HFFc6 (cell line): Measurements from ENCODE around the gene RNF32. TPM values are rescaled to one million over a fixed set of nuclear protein-coding genes. Genes with fewer than 3 reads are reported as not detected.
"Not testable (repeated sequence)": the region's sequence is repeated elsewhere in the genome, so short reads cannot be mapped to it uniquely, and the experiment has no call there.

ENCODE experiments used
- DNase-seq: peaks from one replicate; pipeline ENCODE4 v3.0.0-alpha.2; 2018
- H3K27ac Mint-ChIP-seq: 2 replicates; pipeline ENCODE4 v1.8.0; 2020; ENCODE audit warnings: mild to moderate bottlenecking, mixed read lengths
- H3K27me3 Mint-ChIP-seq: 2 replicates; pipeline ENCODE4 v1.8.0; 2021; ENCODE audit warnings: mild to moderate bottlenecking, moderate library complexity, mixed read lengths; ENCODE audit not compliant: insufficient read depth
- H3K36me3 Mint-ChIP-seq: 2 replicates; pipeline ENCODE4 v1.8.0; 2021; ENCODE audit warnings: low read depth, mixed read lengths
- H3K4me1 Mint-ChIP-seq: 2 replicates; pipeline ENCODE4 v1.8.0; 2020; ENCODE audit warnings: low read depth, mixed read lengths
- H3K4me3 Mint-ChIP-seq: 2 replicates; pipeline ENCODE4 v1.8.0; 2020; ENCODE audit warnings: mild to moderate bottlenecking, moderate library complexity, mixed read lengths
- H3K9me3 Mint-ChIP-seq: 2 replicates; pipeline ENCODE4 v1.8.0; 2020; ENCODE audit warnings: mild to moderate bottlenecking, mixed read lengths
- total RNA-seq, 6 experiments: library from RNA; stranded (reverse); fragmentation: NEBNext Ultra II Directional; extraction: Animal tissue kit (Norgen Biotek cat#: 25700); gene quantifications; 2 replicates in 1 of 6; 3 replicates in 5 of 6; pipeline ENCODE4 v1.2.3, GENCODE V29; 2021
- TF ChIP-seq, protein P1 (sequence below): fragments of 200-600 bp; sonication (generic); IDR thresholded peaks from 2 replicates; pipeline ENCODE4 v1.5.0; 2021; ENCODE audit warnings: antibody characterized with exemption, mild to moderate bottlenecking

RNF32 gene
- total RNA-seq, 6 experiments from 2014 or later, result 0.94 to 2.5 (median 1.4) TPM

DNA sequence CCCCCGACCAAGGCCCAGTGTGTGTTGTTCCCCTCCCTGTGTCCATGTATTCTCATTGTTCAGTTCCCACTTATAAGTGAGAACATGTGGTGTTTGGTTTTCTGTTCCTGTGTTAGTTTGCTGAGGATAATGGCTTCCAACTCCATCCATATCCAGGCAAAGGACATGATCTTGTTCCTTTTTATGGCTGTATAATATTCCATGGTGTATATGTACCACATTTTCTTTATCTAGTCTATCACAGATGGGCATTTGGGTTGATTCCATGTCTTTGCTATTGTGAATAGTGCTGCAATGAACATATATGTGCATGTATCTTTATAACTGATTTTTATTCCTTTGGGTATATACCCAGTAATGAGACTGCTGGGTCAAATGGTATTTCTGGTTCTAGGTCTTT, 61.2 kb downstream of the RNF32 start:
- H3K4me3 Mint-ChIP-seq, H3K27ac Mint-ChIP-seq, DNase-seq, H3K27me3 Mint-ChIP-seq, H3K4me1 Mint-ChIP-seq: not testable (repeated sequence)
- peaks cover 34% of the 10 kb centered on the region for H3K36me3 Mint-ChIP-seq
- H3K9me3 Mint-ChIP-seq, result peaks cover 26% of the 10 kb centered on the region

DNA sequence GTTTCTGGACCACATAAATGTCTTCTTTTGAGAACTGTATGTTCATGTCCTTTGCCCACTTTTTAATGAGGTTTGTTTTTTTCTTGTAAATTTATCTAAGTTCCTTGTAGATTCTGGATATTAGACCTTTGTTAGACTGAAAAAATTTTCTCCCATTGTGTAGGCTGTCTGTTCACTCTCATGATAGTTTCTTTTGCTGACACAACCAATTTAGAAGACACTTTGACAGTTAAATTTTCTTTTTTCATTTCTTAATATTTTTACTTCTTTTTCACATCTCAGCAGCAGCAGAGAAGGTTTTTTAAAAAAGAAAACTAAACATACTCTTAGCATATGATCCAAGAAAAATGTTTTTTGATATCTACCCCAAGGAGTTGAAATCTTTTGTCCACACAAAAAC, 61.8 kb downstream of the RNF32 start:
- Mint-ChIP-seq H3K36me3 (peaks cover 28% of the 10 kb centered on the region), H3K4me3 (no peak overlapping the region), H3K9me3 (peaks cover 20% of the 10 kb centered on the region)

DNA sequence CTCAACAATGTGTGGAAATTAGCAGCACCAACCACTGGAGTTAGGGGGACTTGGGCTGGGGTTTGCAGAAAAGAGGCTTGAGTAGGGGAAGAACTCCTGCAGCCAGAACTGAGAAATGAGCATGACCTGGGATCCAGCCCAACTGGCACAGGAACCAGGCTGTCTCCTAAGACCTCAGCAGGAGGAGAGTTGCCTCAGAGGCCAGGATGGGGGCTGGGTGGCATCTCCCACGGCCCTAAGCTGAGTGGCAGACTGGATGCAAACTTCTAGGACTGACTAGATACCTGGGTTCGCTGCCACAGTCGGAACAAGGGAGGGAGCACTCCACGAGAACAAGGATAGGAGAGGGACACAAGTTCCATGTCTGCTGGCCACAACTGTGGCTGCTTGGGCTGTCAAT, 62.6 kb downstream of the RNF32 start:
- peaks cover 1% of the 10 kb centered on the region; the same call in 1 of the 2 replicates for H3K27me3 Mint-ChIP-seq
- TF ChIP-seq, protein P1, sequence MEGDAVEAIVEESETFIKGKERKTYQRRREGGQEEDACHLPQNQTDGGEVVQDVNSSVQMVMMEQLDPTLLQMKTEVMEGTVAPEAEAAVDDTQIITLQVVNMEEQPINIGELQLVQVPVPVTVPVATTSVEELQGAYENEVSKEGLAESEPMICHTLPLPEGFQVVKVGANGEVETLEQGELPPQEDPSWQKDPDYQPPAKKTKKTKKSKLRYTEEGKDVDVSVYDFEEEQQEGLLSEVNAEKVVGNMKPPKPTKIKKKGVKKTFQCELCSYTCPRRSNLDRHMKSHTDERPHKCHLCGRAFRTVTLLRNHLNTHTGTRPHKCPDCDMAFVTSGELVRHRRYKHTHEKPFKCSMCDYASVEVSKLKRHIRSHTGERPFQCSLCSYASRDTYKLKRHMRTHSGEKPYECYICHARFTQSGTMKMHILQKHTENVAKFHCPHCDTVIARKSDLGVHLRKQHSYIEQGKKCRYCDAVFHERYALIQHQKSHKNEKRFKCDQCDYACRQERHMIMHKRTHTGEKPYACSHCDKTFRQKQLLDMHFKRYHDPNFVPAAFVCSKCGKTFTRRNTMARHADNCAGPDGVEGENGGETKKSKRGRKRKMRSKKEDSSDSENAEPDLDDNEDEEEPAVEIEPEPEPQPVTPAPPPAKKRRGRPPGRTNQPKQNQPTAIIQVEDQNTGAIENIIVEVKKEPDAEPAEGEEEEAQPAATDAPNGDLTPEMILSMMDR, result no peak
- H3K4me3 Mint-ChIP-seq, result no peak overlapping the region
- DNase-seq, result no peak
- no peaks in the 10 kb centered on the region for H3K4me1 Mint-ChIP-seq
- H3K9me3 Mint-ChIP-seq, result peaks cover 15% of the 10 kb centered on the region
- H3K36me3 Mint-ChIP-seq, result peaks cover 20% of the 10 kb centered on the region
- no peak overlapping the region for H3K27ac Mint-ChIP-seq

More for the DNA sequence above, 61.8 kb downstream of the RNF32 start:
- DNase-seq, result no peak
- Mint-ChIP-seq H3K4me1 (no peaks in the 10 kb centered on the region), H3K27ac (no peak overlapping the region), H3K27me3 (peaks cover 1% of the 10 kb centered on the region; the same call in 1 of the 2 replicates)
- TF ChIP-seq, protein P1, result no peak

DNA sequence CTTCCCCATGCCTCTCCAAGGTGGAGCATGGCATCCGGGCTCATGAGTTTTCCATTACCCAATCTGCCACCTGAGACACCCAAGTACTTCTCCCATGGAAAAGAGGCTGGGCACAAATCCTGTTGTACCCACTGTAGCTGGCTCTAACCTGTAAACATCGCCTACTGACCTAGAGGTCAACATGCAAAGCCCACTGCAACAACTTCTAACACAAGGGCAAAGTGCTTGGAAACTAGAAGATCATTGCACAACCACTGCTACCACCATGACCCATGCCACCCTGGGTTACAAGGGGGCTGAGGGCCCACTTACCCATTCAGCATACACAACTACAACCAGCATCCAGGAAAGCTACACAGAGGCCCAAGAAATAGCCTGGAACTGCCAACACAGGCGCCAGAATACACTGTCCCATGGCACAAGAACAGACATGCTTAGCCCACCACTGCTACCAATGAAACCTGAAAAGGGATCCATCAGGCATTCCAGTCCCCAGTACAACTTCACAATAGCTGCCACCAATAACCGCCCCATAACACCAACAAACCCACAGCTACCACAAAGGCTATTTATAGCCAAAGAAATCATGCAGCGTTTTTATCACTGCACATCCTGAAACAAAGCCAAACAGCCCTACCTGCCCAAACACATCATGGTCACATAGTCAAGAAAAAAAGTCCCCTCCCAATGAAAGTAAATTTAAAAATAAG, 63.4 kb downstream of the RNF32 start:
- Mint-ChIP-seq H3K36me3 (peaks cover 20% of the 10 kb centered on the region), H3K27me3 (peaks cover 1% of the 10 kb centered on the region; the same call in 1 of the 2 replicates), H3K4me1 (no peaks in the 10 kb centered on the region), H3K27ac (no peak overlapping the region), H3K4me3 (no peak overlapping the region), H3K9me3 (peaks cover 12% of the 10 kb centered on the region)
- TF ChIP-seq, protein P1, result no peak
- DNase-seq, result no peak

DNA sequence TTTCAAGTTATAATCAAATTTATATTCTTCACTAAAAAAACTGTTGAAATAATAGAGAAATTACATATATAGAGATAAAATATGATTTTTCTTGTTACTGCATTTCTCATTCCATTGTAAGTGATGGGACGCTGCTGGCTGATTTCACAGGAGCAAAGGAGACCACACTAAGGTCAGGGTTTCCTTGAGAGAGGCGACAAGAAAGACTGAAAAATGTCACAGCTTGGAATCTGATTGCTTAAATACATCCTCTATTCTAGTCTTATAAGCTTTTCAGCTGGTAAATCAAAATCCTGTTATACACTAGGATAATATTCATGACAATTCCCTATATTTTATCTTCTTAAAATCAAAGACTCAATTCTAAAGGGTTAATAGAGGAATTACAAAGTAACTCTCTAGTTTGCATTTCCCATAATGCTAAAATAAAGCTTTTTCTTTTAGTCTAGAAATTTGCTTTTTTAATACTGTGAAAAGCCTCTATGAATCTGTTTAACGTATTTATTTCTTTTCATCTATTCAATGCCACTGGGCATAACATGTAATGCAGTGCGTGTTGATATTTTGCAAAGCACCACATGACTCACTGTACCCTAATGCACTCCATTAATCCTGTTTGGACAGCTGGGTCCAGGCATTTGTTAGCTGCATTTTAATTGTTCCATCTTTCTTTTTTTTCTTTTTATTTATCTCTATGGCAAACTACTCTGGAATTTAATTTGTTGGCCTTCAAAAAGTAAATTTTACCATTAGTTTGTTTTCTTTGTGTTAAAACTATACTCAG, 81.7 kb downstream of the RNF32 start:
- Mint-ChIP-seq H3K36me3 (no peaks in the 10 kb centered on the region), H3K27me3 (no peaks in the 10 kb centered on the region), H3K4me3 (no peak overlapping the region), H3K9me3 (no peaks in the 10 kb centered on the region), H3K4me1 (peaks cover 11% of the 10 kb centered on the region; the same call in 1 of the 2 replicates), H3K27ac (no peak overlapping the region)
- no peak for DNase-seq
- TF ChIP-seq, protein P1, result no peak

DNA sequence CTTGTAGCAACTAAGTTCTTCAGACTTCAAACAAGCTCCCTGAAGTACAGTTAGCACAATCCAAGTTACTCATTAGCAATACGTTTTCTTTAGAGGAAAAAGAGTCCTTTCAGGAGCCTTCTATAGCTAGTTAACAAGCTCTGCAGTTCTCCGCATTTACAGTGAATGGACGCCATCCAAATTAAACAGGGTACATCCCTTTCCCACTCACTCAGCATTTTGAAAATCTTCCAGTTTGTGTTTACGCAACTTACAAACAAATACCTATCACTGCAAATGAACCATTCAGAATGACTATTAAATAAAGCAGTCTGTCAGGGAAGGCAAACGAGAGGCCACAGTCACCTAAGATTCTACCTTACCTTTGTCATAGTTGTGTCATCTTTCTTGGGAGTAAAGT, 84.5 kb downstream of the RNF32 start:
- DNase-seq, result no peak
- TF ChIP-seq, protein P1, result no peak
- no peaks in the 10 kb centered on the region for H3K36me3 Mint-ChIP-seq
- no peaks in the 10 kb centered on the region for H3K27me3 Mint-ChIP-seq
- no peak overlapping the region for H3K27ac Mint-ChIP-seq
- no peak overlapping the region for H3K4me3 Mint-ChIP-seq
- no peaks in the 10 kb centered on the region for H3K9me3 Mint-ChIP-seq
- peaks cover 15% of the 10 kb centered on the region; the same call in 1 of the 2 replicates for H3K4me1 Mint-ChIP-seq
